GM18508 (cell line): Measurements from ENCODE around the gene PUM1.

ENCODE experiments used
- ATAC-seq: cut with Tn5 transposase; IDR thresholded peaks from one replicate; pipeline ENCODE4 v1.9.1; 2021; ENCODE audit warnings: moderate number of reproducible peaks; ENCODE audit not compliant: insufficient read depth, unreplicated experiment

PUM1 gene

GRCh38 chr1:31031330-31032143 lies 34.0 kb downstream of the PUM1 start:
- ATAC-seq: no peak

- no peak for ATAC-seq
These were observed 36.5 kb downstream of the PUM1 start for GRCh38 chr1:31029026-31029425.

- ATAC-seq: no peak
These were observed 37.6 kb downstream of the PUM1 start for GRCh38 chr1:31027693-31028526.

GRCh38 chr1:31022259-31022658 lies 43.3 kb downstream of the PUM1 start:
- no peak for ATAC-seq

GRCh38 chr1:31020007-31020790 lies 45.3 kb downstream of the PUM1 start:
- ATAC-seq: no peak

- ATAC-seq: no peak
These were observed 46.1 kb downstream of the PUM1 start for GRCh38 chr1:31019401-31019800.

- ATAC-seq: no peak
These were observed 48.6 kb downstream of the PUM1 start for GRCh38 chr1:31016868-31017267.

- ATAC-seq: no peak
These were observed 52.2 kb downstream of the PUM1 start for GRCh38 chr1:31013187-31013864.

GRCh38 chr1:31012210-31012924 lies 53.1 kb downstream of the PUM1 start:
- ATAC-seq: no peak

GRCh38 chr1:31011719-31012118 lies 53.8 kb downstream of the PUM1 start:
- no peak for ATAC-seq

- ATAC-seq: no peak
These were observed 55.2 kb downstream of the PUM1 start for GRCh38 chr1:31010086-31010989.

- ATAC-seq: no peak
These were observed 58.0 kb downstream of the PUM1 start for GRCh38 chr1:31007462-31007991.

GRCh38 chr1:31006747-31007146 lies 58.8 kb downstream of the PUM1 start:
- ATAC-seq: no peak

GRCh38 chr1:31005617-31006166 lies 59.8 kb downstream of the PUM1 start:
- ATAC-seq: no peak

- no peak for ATAC-seq
These were observed 60.3 kb downstream of the PUM1 start for GRCh38 chr1:31005198-31005597.

GRCh38 chr1:31004231-31004621 lies 61.3 kb downstream of the PUM1 start:
- ATAC-seq: no peak

GRCh38 chr1:31003613-31004230 lies 61.8 kb downstream of the PUM1 start:
- ATAC-seq: no peak

- no peak for ATAC-seq
These were observed 65.2 kb downstream of the PUM1 start for GRCh38 chr1:31000301-31000700.
